HG03457 (cell line): ENCODE data around the gene C5orf22.
"Not testable (repeated sequence)": the region's sequence is repeated elsewhere in the genome, so short reads cannot be mapped to it uniquely, and the experiment has no call there.

Source experiments
- ATAC-seq: cut with Tn5 transposase; IDR thresholded peaks from one replicate; pipeline ENCODE4 v1.9.1; 2021; ENCODE audit warnings: moderate number of reproducible peaks; ENCODE audit not compliant: unreplicated experiment

C5orf22 gene

GRCh38 chr5:31602305-31602704, 70.2 kb downstream of the C5orf22 start:
- not testable (repeated sequence) for ATAC-seq

DNA sequence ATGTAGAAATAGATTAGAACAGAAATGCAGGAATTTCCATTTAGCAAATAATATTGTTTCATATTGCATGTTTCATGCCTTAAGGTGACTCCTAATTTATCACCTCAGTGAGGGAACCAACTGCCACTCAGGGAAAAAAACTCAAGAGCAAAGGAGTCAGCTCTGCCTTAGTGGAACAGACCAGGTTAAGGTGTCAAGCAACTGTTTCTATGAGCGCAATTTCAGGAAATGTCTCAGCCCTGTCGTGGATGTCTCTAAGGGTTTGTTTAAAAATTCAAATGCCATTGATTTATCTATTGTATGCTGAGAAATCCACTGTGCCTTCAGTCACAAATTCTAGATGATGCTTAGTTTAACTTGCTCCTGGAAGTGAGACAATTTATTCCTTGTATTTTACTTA, 72.1 kb downstream of the C5orf22 start:
- ATAC-seq, result no peak

- ATAC-seq, result no peak
These were observed 72.5 kb downstream of the C5orf22 start for GRCh38 chr5:31604644-31605043.
